ENCODE data around the gene CUZD1. TPM values are rescaled to one million over a fixed set of nuclear protein-coding genes. Genes with fewer than 3 reads are reported as not detected.

The CUZD1 gene
- total RNA-seq, 4 donors from 2014 or later = 0.42 to 0.76 TPM; not detected in 2

GRCh38 chr10:122855745-122856144 is 10.1 kb upstream of the CUZD1 start:
- no peak overlapping the region for H3K4me3 ChIP-seq

GRCh38 chr10:122854648-122855047 is 9.0 kb upstream of the CUZD1 start:
- 75 to 84% methylated on average over 4 to 5 of the region's 5 CpGs for WGBS, 2 donors
- Histone ChIP-seq H3K4me3 (no peak overlapping the region), H3K27me3 (no peaks in the 10 kb centered on the region), H3K36me3 (peaks cover 0 to 49% (median 0%) of the 10 kb centered on the region in 3 donors), H3K4me1 (no peaks in the 10 kb centered on the region), H3K9me3 (no peaks in the 10 kb centered on the region), H3K27ac (no peak overlapping the region)
- intact Hi-C loops (cut with DNase I) = no loop called here
- DNase-seq = no peak
- TF ChIP-seq CTCF (IDR thresholded peaks at IDR 0.05) (no peak), POLR2A (IDR thresholded peaks at IDR 0.05) (no peak)

More at GRCh38 chr10:122855745-122856144, 10.1 kb upstream of the CUZD1 start:
- intact Hi-C loops (cut with DNase I) = no loop called here
- TF ChIP-seq POLR2A (IDR thresholded peaks at IDR 0.05) (no peak), CTCF (IDR thresholded peaks at IDR 0.05) (no peak)
- no peaks in the 10 kb centered on the region for H3K9me3 ChIP-seq
- no peaks in the 10 kb centered on the region for H3K4me1 ChIP-seq
- no peaks in the 10 kb centered on the region for H3K27me3 ChIP-seq
- peaks cover 0 to 43% (median 0%) of the 10 kb centered on the region in 3 donors for H3K36me3 ChIP-seq
- no peak for DNase-seq
- 74 to 78% methylated on average over 3 of the region's 3 CpGs for WGBS, 2 donors
- no peak overlapping the region for H3K27ac ChIP-seq

- TF ChIP-seq POLR2A (IDR thresholded peaks at IDR 0.05) = no peak
- no peak for TF ChIP-seq CTCF (IDR thresholded peaks at IDR 0.05)
- DNase-seq = no peak
- Histone ChIP-seq H3K36me3 (peaks cover 0 to 49% (median 0%) of the 10 kb centered on the region in 3 donors), H3K27ac (no peak overlapping the region), H3K9me3 (no peaks in the 10 kb centered on the region), H3K4me3 (no peak overlapping the region), H3K27me3 (no peaks in the 10 kb centered on the region), H3K4me1 (no peaks in the 10 kb centered on the region)
- WGBS, 2 donors = 71 to 88% methylated on average over 1 of the region's 1 CpG
- intact Hi-C loops (cut with DNase I) = no loop called here
Observed at GRCh38 chr10:122853665-122854313, 8.1 kb upstream of the CUZD1 start.

GRCh38 chr10:122852261-122852660 is 6.6 kb upstream of the CUZD1 start:
- no peaks in the 10 kb centered on the region for H3K27me3 ChIP-seq
- no peak overlapping the region for H3K27ac ChIP-seq
- H3K36me3 ChIP-seq = peaks cover 0 to 51% (median 0%) of the 10 kb centered on the region in 3 donors
- intact Hi-C loops (cut with DNase I) = no loop called here
- no peaks in the 10 kb centered on the region for H3K4me1 ChIP-seq
- no peak overlapping the region for H3K4me3 ChIP-seq
- TF ChIP-seq CTCF (IDR thresholded peaks at IDR 0.05) (no peak), POLR2A (IDR thresholded peaks at IDR 0.05) (no peak)
- DNase-seq = no peak
- 82 to 88% methylated on average over 2 of the region's 2 CpGs for WGBS, 2 donors
- H3K9me3 ChIP-seq = no peaks in the 10 kb centered on the region

- TF ChIP-seq POLR2A (IDR thresholded peaks at IDR 0.05) (no peak), CTCF (IDR thresholded peaks at IDR 0.05) (no peak)
- DNase-seq = no peak
- intact Hi-C loops (cut with DNase I) = no loop called here
- Histone ChIP-seq H3K27me3 (no peaks in the 10 kb centered on the region), H3K4me3 (no peak overlapping the region), H3K36me3 (peaks cover 0 to 59% (median 0%) of the 10 kb centered on the region in 3 donors), H3K4me1 (no peaks in the 10 kb centered on the region), H3K9me3 (no peaks in the 10 kb centered on the region), H3K27ac (no peak overlapping the region)
- 80 to 84% methylated on average over 5 of the region's 5 CpGs for WGBS, 2 donors
Observed at GRCh38 chr10:122850705-122851640, 5.3 kb upstream of the CUZD1 start.

Measured in esophagus squamous epithelium (tissue), 5 donors.